OCI-LY7 (cell line): ENCODE results near the gene RPS6KA5.

Source experiments
- EZH2phosphoT487 ChIP-seq: fragments of 200-600 bp; sonication (generic); IDR thresholded peaks from 2 replicates; pipeline ENCODE4 v1.6.1; 2018; ENCODE audit warnings: low read depth, borderline replicate concordance, mild to moderate bottlenecking, mixed run types, antibody characterized with exemption, low read length, moderate library complexity, mixed read lengths
- TF ChIP-seq, protein P1 (sequence below): fragments of 200-600 bp; sonication (generic); conservative IDR thresholded peaks from 2 replicates; pipeline ENCODE4 v1.5.1; 2014; ENCODE audit warnings: mild to moderate bottlenecking, antibody characterized with exemption, low read length, moderate library complexity, mixed read lengths

DNA sequence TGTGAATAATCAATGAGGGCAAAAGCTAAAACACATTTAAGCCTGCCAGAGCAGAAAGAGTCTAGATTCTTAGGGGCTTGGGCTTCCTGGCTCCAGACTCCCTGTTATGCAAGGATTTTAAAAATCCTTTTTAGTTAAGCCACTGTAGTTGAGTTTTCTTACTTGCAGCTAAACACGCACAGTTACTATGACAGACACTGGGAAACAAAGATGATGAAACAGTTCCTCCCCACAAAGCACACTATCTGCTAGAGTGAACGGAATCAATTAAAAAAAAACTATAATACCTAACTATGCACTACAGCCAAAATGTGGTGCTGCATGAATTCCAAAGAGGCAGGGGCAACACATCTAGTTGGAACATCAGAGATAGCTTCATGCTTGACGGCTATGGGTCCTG is 28.2 kb downstream of the RPS6KA5 start:
- TF ChIP-seq, protein P1, sequence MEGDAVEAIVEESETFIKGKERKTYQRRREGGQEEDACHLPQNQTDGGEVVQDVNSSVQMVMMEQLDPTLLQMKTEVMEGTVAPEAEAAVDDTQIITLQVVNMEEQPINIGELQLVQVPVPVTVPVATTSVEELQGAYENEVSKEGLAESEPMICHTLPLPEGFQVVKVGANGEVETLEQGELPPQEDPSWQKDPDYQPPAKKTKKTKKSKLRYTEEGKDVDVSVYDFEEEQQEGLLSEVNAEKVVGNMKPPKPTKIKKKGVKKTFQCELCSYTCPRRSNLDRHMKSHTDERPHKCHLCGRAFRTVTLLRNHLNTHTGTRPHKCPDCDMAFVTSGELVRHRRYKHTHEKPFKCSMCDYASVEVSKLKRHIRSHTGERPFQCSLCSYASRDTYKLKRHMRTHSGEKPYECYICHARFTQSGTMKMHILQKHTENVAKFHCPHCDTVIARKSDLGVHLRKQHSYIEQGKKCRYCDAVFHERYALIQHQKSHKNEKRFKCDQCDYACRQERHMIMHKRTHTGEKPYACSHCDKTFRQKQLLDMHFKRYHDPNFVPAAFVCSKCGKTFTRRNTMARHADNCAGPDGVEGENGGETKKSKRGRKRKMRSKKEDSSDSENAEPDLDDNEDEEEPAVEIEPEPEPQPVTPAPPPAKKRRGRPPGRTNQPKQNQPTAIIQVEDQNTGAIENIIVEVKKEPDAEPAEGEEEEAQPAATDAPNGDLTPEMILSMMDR = no peak
- no peak for TF ChIP-seq EZH2phosphoT487
